Measurements from ENCODE around the gene NPHP4.
"Not testable (repeated sequence)": the region's sequence is repeated elsewhere in the genome, so short reads cannot be mapped to it uniquely, and the experiment has no call there.

The NPHP4 gene

DNA sequence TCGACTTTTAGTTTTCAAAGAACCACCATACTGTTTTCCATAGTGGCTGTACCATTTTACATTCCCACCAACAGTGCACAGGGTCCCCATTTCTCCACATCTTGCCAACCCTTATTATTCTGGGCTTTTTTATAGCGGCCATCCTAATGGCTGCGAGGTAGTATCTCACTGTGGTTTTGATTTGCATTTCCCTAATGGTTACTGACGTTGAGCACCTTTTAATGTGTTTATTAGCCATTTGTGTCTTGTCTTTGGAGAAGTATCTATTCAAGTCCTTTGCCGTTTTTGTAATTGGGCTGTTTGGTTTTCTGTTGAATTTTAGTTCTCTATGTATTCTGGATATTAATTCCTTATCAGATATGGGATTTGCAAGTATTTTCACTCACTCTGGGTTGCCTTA is 31.1 kb upstream of the NPHP4 start:
- DNase-seq, result no peak

DNA sequence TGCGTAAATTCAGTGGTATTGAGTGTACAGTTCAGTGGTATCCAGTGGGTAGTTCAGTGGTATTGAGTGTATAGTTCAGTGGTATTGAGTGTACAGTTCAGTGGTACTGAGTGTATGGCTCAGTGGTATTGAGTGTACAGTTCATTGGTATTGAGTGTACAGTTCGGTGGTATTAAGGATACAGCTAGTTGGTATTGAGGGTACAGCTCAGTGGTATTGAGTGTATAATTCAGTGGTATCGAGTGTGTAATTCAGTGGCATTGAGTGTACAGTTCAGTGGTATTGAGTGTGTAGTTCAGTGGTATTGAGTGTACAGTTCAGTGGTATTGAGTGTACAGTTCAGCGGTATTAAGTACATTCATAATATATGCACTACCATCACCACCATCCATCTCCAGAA is 30.0 kb upstream of the NPHP4 start:
- DNase-seq, result no peak

DNA sequence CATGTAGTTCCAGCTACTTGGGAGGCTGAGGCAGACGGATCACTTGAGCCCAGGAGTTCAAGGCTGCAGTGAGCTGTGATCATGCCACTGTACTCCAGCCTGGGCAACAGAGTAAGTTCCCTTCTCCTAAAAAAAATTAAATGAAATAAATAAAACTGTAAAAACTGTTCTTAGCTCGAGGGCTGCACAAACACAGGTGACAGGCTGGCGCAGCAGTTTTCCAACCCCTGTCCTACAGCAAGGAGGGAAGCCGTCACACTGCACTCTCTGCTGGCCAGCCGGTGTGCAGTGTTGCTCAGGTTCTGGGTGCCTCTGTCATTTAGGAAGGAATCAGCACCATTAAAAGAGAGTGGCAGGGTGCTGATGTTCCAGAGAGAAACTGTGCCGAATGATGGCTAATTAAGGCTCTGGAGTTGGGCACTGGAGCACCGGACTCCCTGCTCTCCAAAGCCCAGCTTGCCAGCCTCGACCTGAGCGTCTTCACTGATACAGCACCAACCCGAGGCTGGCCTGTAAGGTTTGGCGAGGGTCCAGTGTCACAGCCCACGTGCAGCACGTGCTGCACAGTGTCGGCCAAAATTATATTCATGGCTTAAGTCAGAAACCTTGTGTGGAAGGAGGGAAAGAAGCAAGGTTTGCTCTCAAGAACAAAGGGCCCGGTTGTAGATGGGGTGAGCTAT is 27.1 kb upstream of the NPHP4 start:
- no peak for DNase-seq

DNA sequence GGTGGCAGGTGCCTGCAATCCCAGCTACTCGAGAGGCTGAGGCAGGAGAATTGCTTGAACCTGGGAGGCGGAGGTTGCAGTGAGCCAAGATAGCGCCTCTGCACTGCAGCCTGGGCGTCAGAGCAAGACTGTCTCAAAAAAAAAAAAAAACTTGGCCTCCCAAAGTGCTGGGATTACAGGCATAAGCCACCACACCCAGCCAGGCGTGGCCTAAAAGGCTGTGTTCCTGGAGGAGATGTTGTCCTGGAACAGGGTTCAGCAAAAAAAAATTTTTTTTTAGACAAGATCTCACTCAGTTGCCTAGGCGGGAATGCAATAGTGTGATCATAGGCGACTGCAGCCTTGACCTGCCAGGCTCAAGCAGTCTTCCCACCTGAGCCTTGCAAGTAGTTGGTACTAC is 25.4 kb upstream of the NPHP4 start:
- DNase-seq, result not testable (repeated sequence)

DNA sequence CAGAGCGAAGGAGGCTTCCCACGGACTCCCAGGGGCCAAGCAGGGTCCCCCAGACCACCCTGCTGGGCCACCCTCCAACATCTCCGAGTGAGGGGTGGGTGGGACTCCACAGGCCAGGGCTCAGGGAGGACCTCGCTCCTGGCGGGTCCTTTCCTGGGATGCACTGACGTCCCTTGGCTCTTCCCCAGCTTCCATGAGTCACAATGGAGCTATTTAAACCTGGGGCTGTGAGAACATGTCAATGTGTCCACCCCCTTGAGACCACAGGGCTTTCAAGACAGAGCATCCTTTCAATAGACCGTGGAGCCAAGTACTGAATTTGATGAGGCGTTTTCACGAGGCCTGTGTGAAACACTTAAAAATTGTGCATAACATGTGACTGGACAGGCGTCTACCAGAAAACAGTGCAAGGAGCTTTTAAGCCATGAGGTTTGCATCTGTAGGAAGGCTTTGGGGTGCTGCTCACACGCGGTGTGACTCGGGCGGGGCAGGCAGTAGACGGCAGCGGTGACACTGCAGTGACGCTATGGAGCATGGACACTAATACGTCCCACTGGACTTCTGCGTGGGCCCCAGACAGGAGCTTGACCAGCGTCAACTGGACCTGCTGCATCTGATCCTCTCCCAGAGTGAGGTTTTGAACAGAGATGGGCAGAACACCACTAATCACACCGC is 24.1 kb upstream of the NPHP4 start:
- no peak for DNase-seq

DNA sequence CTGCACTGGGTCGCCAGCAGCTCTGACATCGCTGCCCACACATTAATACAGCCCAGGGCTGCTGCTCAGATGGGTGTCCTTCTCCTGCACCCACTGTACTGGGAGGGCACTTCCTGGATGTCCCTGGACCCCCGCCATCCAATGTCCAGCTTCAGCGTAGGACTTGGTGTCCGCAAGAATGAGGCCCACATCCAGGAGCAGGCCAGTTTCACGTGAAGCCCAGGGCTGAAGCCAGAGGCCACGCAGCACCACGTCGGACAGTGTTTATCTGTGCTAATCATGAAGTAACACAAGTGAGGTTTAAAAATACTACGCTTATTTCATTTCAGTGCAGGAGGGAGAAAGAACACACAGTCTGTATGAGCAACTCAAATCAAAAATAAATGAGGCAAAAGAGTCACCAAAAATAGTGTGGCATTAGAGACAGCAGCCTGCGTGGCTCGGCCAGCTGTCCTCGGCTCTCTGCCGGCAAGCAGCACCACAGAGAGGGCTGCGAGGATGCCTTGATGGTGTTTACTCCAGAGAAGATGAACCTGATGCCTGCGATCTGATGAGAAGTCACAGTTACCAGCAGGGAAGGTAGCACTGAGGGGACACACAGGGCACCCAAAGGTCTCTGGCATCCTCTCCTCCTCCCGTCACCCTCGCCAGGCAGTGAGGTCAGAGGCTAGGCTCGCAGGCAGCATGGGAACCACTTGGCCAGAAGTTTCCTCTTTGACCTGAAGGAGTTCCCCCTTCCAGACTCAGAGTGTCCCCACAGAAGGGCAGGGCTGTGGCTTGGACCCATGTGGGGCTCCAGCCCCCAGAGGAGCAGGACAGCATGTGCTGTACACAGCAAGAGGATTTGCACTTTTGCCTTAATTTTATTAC is 22.1 kb upstream of the NPHP4 start:
- DNase-seq, result peak in 1 of 2 donors; percentile 40

DNA sequence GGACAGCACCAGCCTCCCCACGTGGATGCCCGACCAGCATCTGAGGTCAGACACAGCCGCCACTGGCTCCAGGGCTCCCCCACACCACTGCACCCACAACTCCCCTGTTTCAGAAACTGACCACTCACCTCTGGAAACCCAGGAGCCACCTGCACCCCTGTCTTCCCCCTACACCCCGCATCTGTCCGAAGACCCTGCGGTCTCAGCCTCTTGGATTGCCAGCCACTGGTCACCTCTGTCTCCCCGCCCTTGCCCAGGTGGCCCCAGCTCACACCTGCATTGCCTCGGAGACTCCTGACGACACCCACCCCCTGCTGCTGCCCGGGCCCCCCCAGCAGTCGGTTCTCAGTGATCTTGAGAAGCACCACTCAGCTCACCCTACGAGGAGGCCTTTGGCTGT is 21.3 kb upstream of the NPHP4 start:
- DNase-seq, result no peak

DNA sequence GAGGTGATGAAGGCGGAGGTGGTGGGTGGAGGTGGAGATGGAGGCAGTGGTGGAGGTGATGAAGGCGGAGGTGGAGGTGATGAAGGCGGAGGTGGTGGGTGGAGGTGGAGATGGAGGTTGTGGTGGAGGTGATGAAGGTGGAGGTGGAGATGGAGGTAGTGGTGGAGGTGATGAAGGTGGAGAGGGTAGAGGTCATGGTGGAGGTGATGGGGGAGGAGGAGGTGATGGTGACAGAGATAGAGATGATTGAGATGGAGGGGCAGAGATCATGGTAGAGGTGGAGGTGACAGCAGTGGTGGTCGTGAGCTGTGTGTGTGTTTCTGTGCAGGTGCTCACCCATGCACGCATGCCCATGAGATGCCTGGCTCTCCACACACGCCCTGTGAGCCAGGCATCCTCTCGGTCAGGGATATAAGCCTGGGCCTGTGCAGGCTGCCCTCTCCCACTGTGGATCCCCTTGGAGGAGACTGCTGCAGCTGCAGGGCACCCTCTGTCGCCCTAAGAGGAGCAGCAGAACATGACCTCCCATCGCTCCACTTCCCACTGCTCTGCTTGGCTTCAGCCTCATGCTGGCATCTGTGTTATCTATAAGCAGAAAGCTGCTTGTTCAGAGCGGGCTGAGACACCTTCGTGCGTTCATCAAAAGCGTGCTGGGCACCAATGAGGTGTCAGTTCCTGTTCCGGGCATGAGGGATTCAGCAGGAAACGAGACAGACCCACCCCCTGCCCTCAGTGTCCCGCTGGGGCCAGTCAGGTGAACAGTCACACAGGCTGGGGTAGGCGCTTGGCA is 20.5 kb upstream of the NPHP4 start:
- peak; percentile 14 to 30 for DNase-seq

DNA sequence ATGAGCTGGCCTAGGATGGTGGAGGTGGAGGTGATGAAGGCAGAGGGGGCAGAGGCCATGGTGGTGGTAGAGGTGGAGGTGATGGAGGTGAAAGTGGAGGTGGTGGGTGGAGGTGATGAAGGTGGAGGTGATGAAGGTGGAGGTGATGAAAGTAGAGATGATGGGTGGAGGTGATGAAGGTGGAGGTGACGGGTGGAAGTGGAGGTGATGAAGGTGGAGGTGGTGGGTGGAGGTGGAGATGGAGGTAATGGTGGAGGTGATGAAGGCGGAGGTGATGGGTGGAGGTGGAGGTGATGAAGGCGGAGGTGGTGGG is 19.7 kb upstream of the NPHP4 start:
- no peak for DNase-seq

DNA sequence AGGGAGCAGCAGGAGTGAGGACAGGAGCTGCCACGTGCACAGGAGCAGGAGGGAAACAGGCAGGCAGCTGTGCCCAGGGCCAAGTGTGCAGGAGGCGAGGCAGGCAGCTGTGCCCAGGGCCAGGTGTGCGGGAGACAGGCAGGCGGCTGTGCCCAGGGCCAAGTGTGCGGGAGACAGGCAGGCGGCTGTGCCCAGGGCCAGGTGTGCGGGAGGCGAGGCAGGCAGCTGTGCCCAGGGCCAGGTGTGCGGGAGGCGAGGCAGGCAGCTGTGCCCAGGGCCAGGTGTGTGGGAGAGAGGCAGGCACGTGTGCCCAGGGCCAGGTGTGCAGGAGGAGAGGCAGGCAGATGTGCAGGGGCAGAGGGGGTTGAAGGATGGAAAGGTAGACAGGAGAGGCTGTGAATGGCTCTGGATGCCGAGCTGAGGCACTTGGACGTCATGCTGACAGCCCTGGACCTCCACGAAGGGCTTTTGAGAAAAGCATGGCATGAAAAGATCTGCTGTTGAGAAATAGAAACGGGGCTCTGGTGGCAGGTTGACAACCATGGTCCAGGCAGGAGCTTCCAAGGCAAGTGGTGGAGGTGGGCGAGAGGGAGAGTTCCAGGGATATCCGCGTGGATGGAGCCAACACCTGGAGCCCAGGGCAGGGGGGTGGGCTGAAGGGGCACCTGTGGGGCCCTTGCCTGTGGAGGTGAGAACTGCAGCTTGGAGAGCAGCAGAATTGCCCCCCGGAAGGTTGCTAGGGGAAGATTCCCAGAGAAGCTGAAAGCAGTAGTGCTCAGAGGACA is 19.1 kb upstream of the NPHP4 start:
- no peak for DNase-seq

DNA sequence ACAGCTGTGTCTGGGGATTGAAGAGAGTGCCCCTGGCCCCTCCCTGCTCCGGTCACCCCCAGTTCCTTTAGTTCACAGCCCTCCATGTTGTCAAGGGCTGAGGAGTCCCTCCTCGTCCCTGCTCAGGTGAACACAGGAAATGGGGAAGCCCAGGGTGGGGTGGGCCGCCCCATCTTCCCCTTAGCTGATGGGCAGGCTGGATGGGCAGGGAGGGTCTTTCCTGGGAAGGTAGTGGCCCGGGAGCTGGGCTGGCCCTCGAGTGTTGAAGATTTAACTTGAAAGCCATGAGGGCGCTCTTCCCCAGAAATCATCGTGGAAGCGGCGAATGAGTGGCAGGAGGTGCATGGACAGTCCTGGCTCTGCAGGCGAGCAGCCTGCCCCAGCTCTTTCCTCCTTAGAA is 18.3 kb upstream of the NPHP4 start:
- no peak for DNase-seq

DNA sequence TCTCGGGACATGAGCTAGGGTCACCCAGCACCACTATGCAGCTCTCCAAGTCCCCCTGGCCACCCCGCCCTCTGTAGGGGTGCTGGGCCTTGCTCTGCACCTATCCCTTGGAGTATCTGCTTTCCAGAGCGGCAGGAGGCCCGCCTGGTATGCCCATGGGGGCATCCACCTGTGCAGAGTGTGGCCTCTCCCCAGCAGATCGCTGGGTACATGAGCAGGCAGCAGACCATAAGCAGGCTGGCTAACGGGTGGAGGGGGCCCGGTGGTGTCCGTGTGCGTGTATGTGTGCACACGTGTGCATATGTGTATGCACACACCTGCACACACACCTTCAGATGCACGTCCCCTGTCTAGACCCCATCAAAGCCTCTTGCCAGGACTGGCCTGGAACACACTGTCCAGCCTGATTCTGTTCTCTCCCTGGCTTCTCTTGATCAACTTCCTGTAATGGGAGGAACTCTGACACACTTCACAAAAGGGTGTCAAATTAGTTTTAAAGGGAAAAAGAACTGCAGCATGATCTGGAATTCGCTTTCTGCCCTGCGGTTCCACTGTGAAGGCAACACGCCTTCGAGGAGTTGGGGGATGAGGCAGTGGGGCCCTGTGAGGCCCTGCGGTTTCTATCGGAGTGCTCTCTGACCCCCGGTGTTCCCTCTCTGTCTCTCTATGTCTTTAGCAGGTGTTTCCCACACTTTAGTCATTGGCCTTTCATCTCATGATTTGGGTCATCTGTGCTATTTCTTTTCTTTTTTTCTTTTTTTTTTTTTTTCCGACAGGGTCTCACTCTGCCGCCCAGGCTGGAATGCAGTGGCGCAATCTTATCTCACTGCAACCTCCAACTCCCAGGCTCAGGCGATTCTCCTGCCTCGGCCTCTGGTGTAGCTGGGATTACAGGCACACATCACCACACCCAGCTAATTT is 17.2 kb upstream of the NPHP4 start:
- no peak for DNase-seq

DNA sequence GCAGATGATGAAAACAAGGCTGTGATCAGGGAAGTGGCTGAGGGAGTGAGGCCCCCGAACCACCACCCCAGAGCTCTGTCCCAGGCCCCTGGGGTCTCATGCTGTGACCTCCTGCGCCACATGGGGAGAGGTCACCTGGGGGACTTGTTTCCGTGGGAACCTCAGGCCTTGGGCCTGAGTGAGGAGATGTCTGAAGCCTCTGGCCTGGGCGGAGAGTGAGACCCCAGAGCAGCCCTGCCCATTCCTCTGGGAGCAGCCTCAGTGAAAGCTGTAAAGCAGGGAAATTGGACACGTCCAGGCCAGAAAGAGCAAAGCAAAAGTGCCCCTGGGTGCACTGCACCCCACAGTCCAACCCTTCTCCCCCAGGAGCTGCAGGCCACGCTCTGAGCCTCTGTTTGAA is 16.5 kb upstream of the NPHP4 start:
- DNase-seq, result no peak

DNA sequence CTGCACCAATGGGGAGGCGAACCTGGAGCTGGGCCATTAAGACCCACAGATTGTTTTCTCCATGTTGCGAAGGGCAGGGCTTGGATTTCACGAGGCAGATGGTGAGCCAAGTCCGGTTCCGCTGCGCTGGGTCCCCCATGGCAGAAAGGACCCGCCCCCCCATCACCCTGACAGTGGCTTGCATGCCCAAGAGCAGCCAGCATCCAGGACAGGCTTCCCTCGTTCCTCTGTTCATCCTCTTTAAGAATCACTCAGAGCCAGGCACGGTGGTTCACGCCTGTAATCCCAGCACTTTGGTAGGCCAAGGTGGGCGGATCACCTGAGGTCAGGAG is 15.8 kb upstream of the NPHP4 start:
- no peak for DNase-seq

DNA sequence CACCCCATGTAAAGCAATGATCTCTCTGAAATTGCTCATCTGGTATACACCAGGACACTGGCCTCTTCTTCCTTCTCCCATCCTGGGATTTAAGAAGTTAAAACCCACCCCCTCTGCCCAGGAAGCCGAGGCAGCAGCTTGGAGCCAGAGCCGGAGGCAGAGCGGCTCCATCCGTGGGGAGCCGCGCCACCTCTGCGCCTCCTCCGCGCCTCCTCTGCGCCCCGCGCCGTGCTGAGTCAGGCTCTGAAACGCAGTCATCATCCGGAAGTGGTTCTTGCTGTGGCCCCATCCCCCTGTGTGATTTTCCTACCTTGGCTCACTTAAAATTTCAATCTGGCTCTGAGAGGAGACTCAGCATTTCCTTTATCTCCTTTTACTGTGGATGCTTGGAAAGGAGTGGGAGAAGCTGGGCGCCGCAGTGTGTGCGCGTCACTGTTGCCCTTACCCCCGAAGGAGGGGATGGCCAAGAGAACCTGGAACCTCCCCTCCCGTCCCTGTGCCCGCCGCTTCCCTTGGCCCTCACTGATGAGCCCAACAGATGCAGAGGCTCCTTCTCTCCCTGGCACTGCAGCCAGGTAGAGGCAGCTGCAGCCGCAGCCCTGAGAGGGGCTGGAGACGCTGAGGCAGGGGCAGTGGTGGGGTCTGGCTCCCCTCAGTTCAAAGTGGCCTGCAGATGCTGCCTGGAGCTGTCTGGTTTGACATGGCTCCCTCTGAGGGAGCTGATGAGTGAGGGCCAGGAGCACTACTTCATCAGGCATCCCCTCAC is 15.3 kb upstream of the NPHP4 start:
- DNase-seq, result no peak

DNA sequence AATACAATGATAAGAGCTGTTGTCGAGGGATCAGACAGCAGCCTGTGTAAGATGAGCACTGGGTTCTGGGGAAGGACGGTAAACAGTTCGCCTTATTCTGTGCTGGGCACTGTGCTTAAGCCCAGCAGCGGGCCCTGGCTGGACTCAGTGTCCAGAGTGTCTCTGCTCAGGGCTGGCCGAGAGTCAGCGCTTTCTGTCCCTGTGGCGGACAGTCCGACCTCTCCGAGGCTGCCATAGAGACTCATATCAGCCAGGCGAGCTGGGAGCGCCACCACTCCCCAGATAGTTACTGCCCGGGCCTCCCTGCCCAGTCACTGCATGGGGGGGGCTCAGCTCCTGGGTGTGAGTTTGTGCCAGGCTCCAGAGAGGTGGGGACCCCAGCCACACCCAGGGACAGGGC is 14.7 kb upstream of the NPHP4 start:
- no peak for DNase-seq

DNA sequence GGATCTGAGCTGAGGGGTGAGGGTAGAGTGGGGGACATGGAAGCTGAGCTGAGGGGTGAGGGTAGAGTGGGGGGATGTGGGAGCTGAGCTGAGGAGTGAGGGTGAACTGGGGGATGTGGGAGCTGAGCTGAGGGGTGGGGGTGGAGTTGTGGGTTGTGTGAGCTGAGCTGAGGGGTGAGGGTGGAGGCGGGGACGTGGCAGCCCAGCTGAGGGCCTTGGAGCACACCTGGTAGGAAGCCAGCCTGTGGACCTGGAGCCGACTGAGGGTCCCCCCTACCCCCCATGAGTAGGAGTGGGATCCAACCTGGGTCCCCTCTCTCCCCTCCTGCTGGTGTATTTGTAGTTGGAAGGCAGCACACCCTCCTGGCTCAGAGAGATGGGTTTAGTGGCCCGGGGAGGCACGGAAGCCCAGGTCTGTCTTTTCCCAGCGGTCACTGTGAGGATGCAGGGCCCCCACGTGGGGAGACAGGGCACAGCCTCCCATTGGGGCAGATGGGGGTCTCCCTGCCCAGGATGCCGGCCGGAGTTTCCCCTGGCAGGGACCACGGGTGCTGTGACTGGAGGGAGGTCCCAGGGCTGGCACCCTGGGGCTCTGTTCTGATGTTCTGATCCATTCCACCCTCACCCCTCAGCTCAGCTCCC is 13.2 kb upstream of the NPHP4 start:
- DNase-seq, result no peak

DNA sequence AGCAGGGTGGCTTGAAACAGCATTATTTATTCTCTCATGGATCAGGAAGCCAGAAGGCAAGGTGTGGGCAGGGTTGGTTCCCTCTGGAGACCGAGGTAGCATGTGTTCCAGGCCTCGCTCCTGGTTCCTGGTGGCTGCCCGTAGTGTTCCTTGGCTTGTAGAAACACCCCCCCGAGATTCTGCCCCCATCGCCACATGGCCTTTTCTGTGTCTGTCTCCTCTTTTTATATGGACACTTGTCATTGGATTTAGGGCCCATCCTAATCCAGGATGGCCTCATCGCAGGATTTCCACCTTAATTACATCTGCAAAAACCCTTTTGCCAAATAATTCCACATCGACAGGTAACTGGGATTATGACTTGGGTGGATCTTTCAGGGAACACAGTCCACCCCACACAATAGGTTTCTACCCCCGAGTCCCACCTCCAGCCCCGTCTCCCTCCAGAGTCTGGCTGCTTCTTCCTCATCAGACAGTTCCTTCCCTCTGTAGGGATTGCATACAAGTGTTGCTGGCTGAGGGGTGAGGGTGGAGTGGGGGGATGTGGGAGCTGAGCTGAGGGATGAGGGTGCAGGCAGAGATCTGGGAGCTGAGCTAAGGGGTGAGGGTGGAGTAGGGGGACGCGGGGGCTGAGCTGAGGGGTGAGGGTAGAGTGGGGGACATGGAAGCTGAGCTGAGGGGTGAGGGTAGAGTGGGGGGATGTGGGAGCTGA is 12.3 kb upstream of the NPHP4 start:
- DNase-seq, result no peak
